Testis (tissue), 3 donors: ENCODE measurements around the gene TESMIN. TPM values are rescaled to one million over a fixed set of nuclear protein-coding genes. Genes with fewer than 3 reads are reported as not detected.

Experiments
- DNase-seq: peaks from one replicate; pipeline ENCODE4 v3.0.0-alpha.2; 2019
- H3K27ac ChIP-seq, 2 donors: fragments of 200-600 bp; sonication (generic); one replicate each; pipeline ENCODE4 v1.5.1; 2019
- H3K27me3 ChIP-seq: fragments of 200-600 bp; sonication (generic); one replicate; pipeline ENCODE4 v1.5.1; 2019
- H3K36me3 ChIP-seq: fragments of 200-600 bp; sonication (generic); one replicate; pipeline ENCODE4 v1.5.1; 2017; ENCODE audit warnings: low read depth; ENCODE audit errors: missing control alignments
- H3K4me1 ChIP-seq: fragments of 200-600 bp; sonication (generic); one replicate; pipeline ENCODE4 v1.5.1; 2019
- H3K4me3 ChIP-seq, 2 donors: fragments of 200-600 bp; sonication (generic); one replicate each; pipeline ENCODE4 v1.5.1; 2017 to 2019
- H3K9me3 ChIP-seq: fragments of 200-600 bp; sonication (generic); one replicate; pipeline ENCODE4 v1.5.1; 2017
- CTCF ChIP-seq, 3 experiments: fragments of 450-650 bp in 2 of 3; fragments of 200-600 bp in 1 of 3; sonication (generic) in 1 of 3; IDR thresholded peaks; one replicate each; pipeline ENCODE4 v1.5.1; 2016 to 2019; ENCODE audit warnings: antibody characterized with exemption in 3 of 3, mild to moderate bottlenecking in 2 of 3, moderate library complexity in 1 of 3
- POLR2A ChIP-seq: fragments of 450-650 bp; IDR thresholded peaks from one replicate; pipeline ENCODE4 v1.6.1; 2017; ENCODE audit warnings: antibody characterized with exemption, mild to moderate bottlenecking, moderate library complexity
- WGBS, 2 donors: methylation state at CpG; one replicate each; pipeline ENCODE4 v1.1.5; 2018; 5-methylcytosine and 5-hydroxymethylcytosine counted together
- intact Hi-C: fragments of 100-400 bp; cut with DNase I; formaldehyde crosslinking; loops from one replicate; pipeline ENCODE4 v1.15.1; 2023; ENCODE audit warnings: low total_unique reads
- polyA plus RNA-seq: library from polyadenylated mRNA; stranded (reverse); fragments of 350-450 nt; fragmentation: Illumina TruSeq; extraction: RNeasy Lipid Tissue Mini Kit (QIAGEN cat#74804); gene quantifications from one replicate; pipeline ENCODE4 v1.2.3, GENCODE V29; 2014; ENCODE audit warnings: low read depth, low replicate concordance; ENCODE audit not compliant: insufficient read depth
- total RNA-seq, 2 donors: library from RNA; depleted of rRNA; stranded (reverse); fragments of >200 nt; gene quantifications; one replicate each; pipeline ENCODE4 v1.2.3, GENCODE V29; 2016

The TESMIN gene
- total and polyA plus RNA-seq, 3 donors from 2014 or later = 60.4 to 127 (median 72.2) TPM

GRCh38 chr11:68684385-68685356 is 66.6 kb downstream of the TESMIN start, which contains the start of gene GAL:
TSS of gene GAL (plus strand) at chr11:68684544. CDS start at chr11:68684924, 380 bp downstream.
- 6 to 9% methylated on average over 22 to 62 of the region's 113 CpGs for WGBS, 2 donors
- peak within 1 kb of the TSS; percentile 29 to 48 for H3K4me3 ChIP-seq
- no peak for TF ChIP-seq CTCF (IDR thresholded peaks at IDR 0.05)
- no peak for TF ChIP-seq POLR2A

DNA sequence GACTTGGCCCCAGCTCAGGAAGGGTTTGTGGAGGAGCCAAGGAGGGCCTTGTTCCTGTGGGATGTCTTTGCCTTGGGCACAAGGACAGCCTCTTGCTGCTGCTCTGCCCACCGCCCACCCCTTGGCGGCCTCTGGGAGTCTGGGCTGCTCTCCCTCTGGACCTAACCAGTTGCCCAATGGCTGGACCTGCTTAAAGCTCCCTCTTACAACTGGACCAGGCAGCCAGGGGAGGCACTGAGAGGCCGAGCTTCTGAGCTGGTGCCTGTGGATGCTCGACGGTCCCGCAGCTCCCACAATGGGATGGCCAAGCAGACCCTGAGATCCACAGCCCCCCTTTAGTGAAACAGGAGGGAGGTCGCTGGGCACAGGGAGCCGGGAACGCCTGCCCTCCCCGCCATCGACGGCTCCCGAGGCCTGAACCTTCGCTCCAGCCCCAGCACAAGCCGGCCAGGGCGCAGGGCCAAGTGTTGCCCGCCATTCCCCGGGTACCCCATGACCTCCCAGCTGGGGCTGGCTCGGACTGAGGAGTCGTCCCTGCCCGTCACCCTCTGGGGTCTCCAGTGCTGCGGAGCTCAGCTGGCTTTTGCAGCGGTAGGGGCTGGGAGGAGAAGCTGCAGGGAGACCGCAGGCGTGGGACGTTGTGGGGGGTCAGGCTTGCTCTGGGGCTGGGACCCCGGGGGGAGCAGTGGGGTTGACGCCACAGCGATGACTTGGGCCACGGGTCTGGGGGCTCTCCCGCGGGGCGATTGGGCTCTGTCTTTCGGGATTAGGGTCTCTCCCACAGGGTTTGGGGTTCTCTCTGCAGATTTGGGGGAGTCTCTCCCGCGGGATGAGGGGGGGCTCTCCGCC is 67.6 kb downstream of the TESMIN start:
- H3K27ac ChIP-seq = no peak overlapping the region
- DNase-seq = no peak
- TF ChIP-seq POLR2A (no peak), CTCF (IDR thresholded peaks at IDR 0.05) (no peak)
- no peaks in the 10 kb centered on the region for H3K36me3 ChIP-seq
- no peaks in the 10 kb centered on the region for H3K9me3 ChIP-seq
- 37 to 40% methylated on average over 1 to 31 of the region's 37 CpGs for WGBS, 2 donors
- intact Hi-C loops = no loop called here
- H3K27me3 ChIP-seq = no peaks in the 10 kb centered on the region
- H3K4me3 ChIP-seq = peak overlapping the region in 1 of 2 donors; percentile 48
- H3K4me1 ChIP-seq = no peaks in the 10 kb centered on the region

More at GRCh38 chr11:68684385-68685356, 66.6 kb downstream of the TESMIN start, which contains the start of gene GAL:
- Histone ChIP-seq H3K27ac (no peak within 1 kb of the TSS), H3K36me3 (no peaks in the 10 kb centered on the region), H3K4me1 (no peaks in the 10 kb centered on the region), H3K9me3 (no peaks in the 10 kb centered on the region), H3K27me3 (no peaks in the 10 kb centered on the region)
- no peak for DNase-seq
- intact Hi-C loops = no loop called here

- Histone ChIP-seq H3K4me3 (no peak overlapping the region), H3K4me1 (no peaks in the 10 kb centered on the region), H3K36me3 (no peaks in the 10 kb centered on the region), H3K27ac (no peak overlapping the region), H3K9me3 (no peaks in the 10 kb centered on the region), H3K27me3 (no peaks in the 10 kb centered on the region)
- intact Hi-C loops = no loop called here
- TF ChIP-seq POLR2A (no peak), CTCF (IDR thresholded peaks at IDR 0.05) (no peak)
- DNase-seq = no peak
- 62 to 89% methylated on average over 2 to 7 of the region's 7 CpGs for WGBS, 2 donors
These were observed 68.2 kb downstream of the TESMIN start for GRCh38 chr11:68683121-68683520.

DNA sequence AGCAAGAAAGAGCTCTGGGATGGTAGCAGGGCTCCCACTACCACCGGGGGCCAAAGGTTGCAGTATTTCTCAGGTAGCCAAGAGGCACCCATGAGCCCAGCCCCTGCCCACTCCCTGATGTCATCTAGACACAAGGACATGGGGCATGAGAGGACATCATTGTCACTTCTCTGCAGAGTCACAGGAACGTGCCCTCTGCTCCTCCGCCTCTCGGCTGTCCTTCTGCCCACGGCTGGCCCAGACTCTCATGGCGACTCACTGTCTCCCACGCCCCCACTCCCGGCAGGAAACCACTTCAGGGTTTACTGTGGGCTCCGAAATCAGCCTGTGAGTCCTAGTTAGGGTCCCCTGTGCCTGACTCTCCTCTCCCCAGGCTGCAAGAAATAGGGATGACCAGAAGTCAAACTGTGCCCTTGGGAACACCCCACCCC is 68.8 kb downstream of the TESMIN start:
- Histone ChIP-seq H3K4me1 (no peaks in the 10 kb centered on the region), H3K9me3 (no peaks in the 10 kb centered on the region), H3K36me3 (no peaks in the 10 kb centered on the region), H3K27ac (no peak overlapping the region), H3K27me3 (no peaks in the 10 kb centered on the region), H3K4me3 (no peak overlapping the region)
- intact Hi-C loops = no loop called here
- 59 to 82% methylated on average over 9 of the region's 9 CpGs for WGBS, 2 donors
- no peak for TF ChIP-seq POLR2A
- no peak for TF ChIP-seq CTCF (IDR thresholded peaks at IDR 0.05)
- DNase-seq = no peak
